Thoracic aorta (tissue), 2 donors: ENCODE data around the gene MSMP. TPM values are rescaled to one million over a fixed set of nuclear protein-coding genes. Genes with fewer than 3 reads are reported as not detected.

Experiments
- ATAC-seq: fragments of 150-250 bp; one replicate; pipeline ENCODE4 v1.8.0; 2017; ENCODE audit warnings: low read depth; ENCODE audit not compliant: insufficient number of reproducible peaks, low FRiP score
- DNase-seq: peaks from one replicate; pipeline ENCODE4 v3.0.0-alpha.2; 2020; ENCODE audit warnings: low spot score
- H3K27ac ChIP-seq, 2 donors: fragments of 200-600 bp; sonication (generic); 1 replicate in 1 of 2; 2 replicates in 1 of 2; pipeline ENCODE4 v1.5.1; 2016; ENCODE audit warnings: mild to moderate bottlenecking in 2 of 2, moderate library complexity in 2 of 2
- H3K27me3 ChIP-seq: fragments of 200-600 bp; sonication (generic); replicated peaks from 2 replicates; pipeline ENCODE4 v1.6.0; 2016; ENCODE audit warnings: mild to moderate bottlenecking; ENCODE audit not compliant: insufficient read depth
- H3K36me3 ChIP-seq: fragments of 200-600 bp; sonication (generic); one replicate; pipeline ENCODE4 v1.5.1; 2016
- H3K4me1 ChIP-seq, 2 donors: fragments of 200-600 bp; sonication (generic); 1 replicate in 1 of 2; 2 replicates in 1 of 2; pipeline versions ENCODE4 v1.5.1 to v1.6.0; 2016; ENCODE audit warnings: low read depth in 2 of 2, mild to moderate bottlenecking in 1 of 2; ENCODE audit not compliant: control insufficient read depth in 1 of 2
- H3K4me3 ChIP-seq: fragments of 200-600 bp; sonication (generic); 2 replicates; pipeline ENCODE4 v1.5.1; 2016; ENCODE audit warnings: mild to moderate bottlenecking
- H3K9me3 ChIP-seq: fragments of 200-600 bp; sonication (generic); 2 replicates; pipeline ENCODE4 v1.5.1; 2016
- total RNA-seq, 2 donors: library from RNA; depleted of rRNA; stranded (reverse); fragments of >200 nt; gene quantifications; one replicate each; pipeline versions ENCODE4 v1.1.0 to v1.2.3, GENCODE V29; 2016
- TF ChIP-seq, protein P1 (sequence below): fragments of 200-600 bp; sonication (generic); IDR thresholded peaks from one replicate; pipeline ENCODE4 v1.5.1; 2019; ENCODE audit warnings: antibody characterized with exemption

Gene MSMP
- total RNA-seq, 2 donors from 2014 or later: not detected

DNA sequence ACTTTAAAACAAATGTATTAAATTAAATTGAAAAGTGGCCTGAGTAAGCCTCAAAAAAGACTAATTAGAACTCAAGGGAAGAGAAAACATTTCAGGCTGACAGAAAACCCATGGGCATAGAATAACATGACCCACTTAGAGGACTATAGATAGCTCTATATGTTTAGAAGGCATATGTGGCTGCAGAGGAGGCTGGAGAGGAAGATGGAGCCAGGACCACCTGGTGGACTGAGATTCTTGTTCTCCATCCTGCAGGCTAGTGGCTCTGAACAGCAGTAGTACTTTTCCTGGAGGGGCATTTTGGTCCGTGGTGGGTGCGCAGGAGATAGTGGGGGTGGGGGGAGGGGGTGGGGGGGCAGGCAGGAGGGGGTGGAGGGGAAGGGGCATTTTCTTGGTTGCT lies 27.0 kb upstream of the MSMP start:
- H3K36me3 ChIP-seq: no peaks in the 10 kb centered on the region
- H3K9me3 ChIP-seq: no peaks in the 10 kb centered on the region
- H3K4me1 ChIP-seq: no peaks in the 10 kb centered on the region
- H3K4me3 ChIP-seq: no peak overlapping the region
- DNase-seq: no peak
- ATAC-seq: no peak
- TF ChIP-seq, protein P1, sequence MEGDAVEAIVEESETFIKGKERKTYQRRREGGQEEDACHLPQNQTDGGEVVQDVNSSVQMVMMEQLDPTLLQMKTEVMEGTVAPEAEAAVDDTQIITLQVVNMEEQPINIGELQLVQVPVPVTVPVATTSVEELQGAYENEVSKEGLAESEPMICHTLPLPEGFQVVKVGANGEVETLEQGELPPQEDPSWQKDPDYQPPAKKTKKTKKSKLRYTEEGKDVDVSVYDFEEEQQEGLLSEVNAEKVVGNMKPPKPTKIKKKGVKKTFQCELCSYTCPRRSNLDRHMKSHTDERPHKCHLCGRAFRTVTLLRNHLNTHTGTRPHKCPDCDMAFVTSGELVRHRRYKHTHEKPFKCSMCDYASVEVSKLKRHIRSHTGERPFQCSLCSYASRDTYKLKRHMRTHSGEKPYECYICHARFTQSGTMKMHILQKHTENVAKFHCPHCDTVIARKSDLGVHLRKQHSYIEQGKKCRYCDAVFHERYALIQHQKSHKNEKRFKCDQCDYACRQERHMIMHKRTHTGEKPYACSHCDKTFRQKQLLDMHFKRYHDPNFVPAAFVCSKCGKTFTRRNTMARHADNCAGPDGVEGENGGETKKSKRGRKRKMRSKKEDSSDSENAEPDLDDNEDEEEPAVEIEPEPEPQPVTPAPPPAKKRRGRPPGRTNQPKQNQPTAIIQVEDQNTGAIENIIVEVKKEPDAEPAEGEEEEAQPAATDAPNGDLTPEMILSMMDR: no peak
- no peak overlapping the region for H3K27ac ChIP-seq
- H3K27me3 ChIP-seq: no peaks in the 10 kb centered on the region

DNA sequence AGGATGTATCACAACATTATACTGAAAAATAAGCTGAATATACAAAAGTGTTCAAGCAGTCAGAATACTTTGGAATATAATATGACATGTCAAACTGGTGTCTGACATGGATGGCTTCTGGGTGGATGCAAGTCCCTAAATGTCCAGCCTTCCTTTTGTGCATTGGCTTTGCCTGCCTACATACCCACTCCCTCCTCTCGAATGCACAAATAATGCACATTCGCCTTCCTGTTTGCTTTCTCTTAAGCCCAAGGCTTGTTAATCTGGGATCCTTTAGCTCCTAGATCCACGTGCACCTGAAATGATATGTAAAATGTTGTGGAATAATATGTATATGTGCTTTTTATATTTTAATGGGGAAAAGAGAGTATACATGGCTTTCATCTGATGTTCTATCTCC lies 24.4 kb upstream of the MSMP start:
- H3K4me3 ChIP-seq: no peak overlapping the region
- TF ChIP-seq, protein P1: no peak
- H3K27ac ChIP-seq: no peak overlapping the region
- no peaks in the 10 kb centered on the region for H3K9me3 ChIP-seq
- ATAC-seq: no peak
- H3K36me3 ChIP-seq: no peaks in the 10 kb centered on the region
- H3K27me3 ChIP-seq: no peaks in the 10 kb centered on the region
- no peak for DNase-seq
- H3K4me1 ChIP-seq: no peaks in the 10 kb centered on the region

DNA sequence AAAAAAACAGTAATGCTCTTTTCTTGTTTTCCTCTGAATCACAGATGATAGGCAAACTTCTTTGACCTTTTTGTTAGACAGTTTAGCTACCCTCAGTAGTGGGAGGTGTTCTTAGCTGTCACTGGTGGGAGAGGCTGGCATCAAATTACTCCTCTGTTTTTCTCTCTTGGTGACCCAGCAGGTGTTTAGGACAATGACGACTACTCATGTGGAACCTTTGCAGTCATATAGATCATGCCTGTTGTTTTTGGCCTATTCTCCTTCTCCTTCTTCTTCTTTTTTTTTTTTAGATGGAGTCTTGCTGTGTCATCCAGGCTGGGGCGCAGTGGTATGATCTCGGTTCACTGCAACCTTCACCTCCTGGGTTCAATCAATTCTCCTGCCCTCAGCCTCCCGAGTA lies 21.9 kb upstream of the MSMP start:
- H3K9me3 ChIP-seq: no peaks in the 10 kb centered on the region
- DNase-seq (no peak), ATAC-seq (no peak)
- no peaks in the 10 kb centered on the region for H3K27me3 ChIP-seq
- H3K4me3 ChIP-seq: no peak overlapping the region
- H3K4me1 ChIP-seq: peaks cover 6 to 13% of the 10 kb centered on the region in 2 donors
- no peak overlapping the region for H3K27ac ChIP-seq
- no peaks in the 10 kb centered on the region for H3K36me3 ChIP-seq
- TF ChIP-seq, protein P1: no peak

DNA sequence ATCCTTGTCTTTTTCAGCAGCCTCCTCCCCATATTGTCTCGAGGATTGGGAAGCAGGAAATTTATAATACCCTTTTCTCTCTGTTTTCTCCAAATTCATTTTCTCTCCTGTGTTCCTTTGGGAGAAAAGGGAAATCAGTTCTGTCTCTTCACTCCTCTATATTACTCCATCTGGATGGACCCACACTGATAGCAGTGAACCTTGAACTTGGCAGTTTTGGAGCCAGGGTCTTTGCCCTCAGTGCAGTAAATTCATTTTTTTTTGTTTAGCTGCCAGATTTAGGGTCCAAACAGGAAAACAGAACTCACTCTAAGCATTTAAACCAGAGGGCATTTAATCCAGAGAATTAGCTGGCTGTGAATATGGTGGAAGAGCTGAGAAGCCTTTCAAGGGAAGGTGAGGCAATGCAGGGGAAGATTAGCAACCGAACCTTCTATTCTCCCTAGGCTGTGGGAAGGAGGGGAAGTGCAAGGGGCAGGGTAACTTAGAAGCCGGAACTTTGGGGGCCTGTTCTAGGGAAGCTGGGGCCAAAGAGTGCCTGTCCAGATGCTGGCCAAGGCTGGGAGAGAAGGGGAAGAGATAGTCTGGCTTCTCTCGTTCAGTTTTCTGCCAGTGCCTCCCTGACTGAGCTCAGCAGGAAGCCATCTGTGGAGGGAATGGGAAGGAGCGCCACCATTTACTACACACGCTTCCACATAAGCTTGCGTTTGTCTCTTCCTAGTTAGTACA lies 21.0 kb upstream of the MSMP start:
- peaks cover 11 to 22% of the 10 kb centered on the region in 2 donors for H3K4me1 ChIP-seq
- no peaks in the 10 kb centered on the region for H3K9me3 ChIP-seq
- no peaks in the 10 kb centered on the region for H3K27me3 ChIP-seq
- no peak overlapping the region for H3K27ac ChIP-seq
- no peaks in the 10 kb centered on the region for H3K36me3 ChIP-seq
- ATAC-seq (no peak), DNase-seq (no peak)
- no peak overlapping the region for H3K4me3 ChIP-seq
- TF ChIP-seq, protein P1: no peak

DNA sequence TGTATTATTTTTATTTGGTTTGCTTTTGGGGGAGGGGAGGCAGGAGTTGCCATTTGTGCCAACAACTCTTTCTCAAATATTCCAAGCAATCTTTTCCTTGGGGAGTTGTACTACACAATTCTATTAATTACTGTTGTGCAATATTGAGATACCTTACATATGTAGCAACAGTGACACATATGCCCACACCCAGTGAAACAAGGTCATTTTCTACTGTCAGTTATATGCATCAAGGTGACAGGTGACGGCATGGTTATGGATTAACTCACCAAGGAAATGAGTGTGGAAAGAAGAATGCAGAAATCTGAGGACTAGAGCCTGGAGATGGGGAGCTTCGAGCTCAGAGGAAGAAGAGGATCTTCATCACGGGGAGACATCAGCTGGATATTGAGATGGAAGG lies 17.9 kb upstream of the MSMP start:
- Histone ChIP-seq H3K27ac (no peak overlapping the region), H3K4me3 (no peak overlapping the region), H3K9me3 (no peaks in the 10 kb centered on the region), H3K36me3 (no peaks in the 10 kb centered on the region), H3K4me1 (peaks cover 11 to 25% of the 10 kb centered on the region in 2 donors), H3K27me3 (no peaks in the 10 kb centered on the region)
- ATAC-seq: no peak
- no peak for DNase-seq
- TF ChIP-seq, protein P1: no peak
